ENCODE results near the gene GINS3. TPM values are rescaled to one million over a fixed set of nuclear protein-coding genes. Genes with fewer than 3 reads are reported as not detected.

GINS3 gene
- total and polyA plus RNA-seq, 2 experiments from 2014 or later = 8.8 to 17.8 TPM

DNA sequence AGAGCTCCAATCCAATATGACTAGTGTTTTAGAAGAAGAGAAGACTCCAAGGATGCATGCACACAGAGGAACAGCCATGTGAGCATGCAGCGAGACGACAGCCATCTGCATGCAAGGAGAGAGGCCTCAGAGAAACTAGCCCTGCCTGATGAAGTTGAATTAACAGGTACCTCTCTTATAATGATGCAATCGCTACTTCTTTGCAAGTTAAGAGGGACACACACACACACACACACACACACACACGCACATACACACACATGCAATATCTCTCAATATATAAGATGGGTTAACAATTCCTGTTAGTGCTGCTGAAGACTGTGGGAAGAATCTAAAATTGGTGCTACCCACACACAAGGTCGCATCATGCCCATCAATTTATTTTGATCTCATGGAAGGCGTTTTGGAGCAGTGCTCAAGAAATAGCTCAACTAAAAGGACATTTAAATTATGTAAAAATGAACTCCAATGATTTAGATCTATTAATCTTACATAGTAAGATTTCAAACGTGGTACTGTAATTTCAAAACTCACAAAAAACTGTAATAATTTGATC is 7.0 kb upstream of the GINS3 start (continued):
- TF ChIP-seq, protein P1, sequence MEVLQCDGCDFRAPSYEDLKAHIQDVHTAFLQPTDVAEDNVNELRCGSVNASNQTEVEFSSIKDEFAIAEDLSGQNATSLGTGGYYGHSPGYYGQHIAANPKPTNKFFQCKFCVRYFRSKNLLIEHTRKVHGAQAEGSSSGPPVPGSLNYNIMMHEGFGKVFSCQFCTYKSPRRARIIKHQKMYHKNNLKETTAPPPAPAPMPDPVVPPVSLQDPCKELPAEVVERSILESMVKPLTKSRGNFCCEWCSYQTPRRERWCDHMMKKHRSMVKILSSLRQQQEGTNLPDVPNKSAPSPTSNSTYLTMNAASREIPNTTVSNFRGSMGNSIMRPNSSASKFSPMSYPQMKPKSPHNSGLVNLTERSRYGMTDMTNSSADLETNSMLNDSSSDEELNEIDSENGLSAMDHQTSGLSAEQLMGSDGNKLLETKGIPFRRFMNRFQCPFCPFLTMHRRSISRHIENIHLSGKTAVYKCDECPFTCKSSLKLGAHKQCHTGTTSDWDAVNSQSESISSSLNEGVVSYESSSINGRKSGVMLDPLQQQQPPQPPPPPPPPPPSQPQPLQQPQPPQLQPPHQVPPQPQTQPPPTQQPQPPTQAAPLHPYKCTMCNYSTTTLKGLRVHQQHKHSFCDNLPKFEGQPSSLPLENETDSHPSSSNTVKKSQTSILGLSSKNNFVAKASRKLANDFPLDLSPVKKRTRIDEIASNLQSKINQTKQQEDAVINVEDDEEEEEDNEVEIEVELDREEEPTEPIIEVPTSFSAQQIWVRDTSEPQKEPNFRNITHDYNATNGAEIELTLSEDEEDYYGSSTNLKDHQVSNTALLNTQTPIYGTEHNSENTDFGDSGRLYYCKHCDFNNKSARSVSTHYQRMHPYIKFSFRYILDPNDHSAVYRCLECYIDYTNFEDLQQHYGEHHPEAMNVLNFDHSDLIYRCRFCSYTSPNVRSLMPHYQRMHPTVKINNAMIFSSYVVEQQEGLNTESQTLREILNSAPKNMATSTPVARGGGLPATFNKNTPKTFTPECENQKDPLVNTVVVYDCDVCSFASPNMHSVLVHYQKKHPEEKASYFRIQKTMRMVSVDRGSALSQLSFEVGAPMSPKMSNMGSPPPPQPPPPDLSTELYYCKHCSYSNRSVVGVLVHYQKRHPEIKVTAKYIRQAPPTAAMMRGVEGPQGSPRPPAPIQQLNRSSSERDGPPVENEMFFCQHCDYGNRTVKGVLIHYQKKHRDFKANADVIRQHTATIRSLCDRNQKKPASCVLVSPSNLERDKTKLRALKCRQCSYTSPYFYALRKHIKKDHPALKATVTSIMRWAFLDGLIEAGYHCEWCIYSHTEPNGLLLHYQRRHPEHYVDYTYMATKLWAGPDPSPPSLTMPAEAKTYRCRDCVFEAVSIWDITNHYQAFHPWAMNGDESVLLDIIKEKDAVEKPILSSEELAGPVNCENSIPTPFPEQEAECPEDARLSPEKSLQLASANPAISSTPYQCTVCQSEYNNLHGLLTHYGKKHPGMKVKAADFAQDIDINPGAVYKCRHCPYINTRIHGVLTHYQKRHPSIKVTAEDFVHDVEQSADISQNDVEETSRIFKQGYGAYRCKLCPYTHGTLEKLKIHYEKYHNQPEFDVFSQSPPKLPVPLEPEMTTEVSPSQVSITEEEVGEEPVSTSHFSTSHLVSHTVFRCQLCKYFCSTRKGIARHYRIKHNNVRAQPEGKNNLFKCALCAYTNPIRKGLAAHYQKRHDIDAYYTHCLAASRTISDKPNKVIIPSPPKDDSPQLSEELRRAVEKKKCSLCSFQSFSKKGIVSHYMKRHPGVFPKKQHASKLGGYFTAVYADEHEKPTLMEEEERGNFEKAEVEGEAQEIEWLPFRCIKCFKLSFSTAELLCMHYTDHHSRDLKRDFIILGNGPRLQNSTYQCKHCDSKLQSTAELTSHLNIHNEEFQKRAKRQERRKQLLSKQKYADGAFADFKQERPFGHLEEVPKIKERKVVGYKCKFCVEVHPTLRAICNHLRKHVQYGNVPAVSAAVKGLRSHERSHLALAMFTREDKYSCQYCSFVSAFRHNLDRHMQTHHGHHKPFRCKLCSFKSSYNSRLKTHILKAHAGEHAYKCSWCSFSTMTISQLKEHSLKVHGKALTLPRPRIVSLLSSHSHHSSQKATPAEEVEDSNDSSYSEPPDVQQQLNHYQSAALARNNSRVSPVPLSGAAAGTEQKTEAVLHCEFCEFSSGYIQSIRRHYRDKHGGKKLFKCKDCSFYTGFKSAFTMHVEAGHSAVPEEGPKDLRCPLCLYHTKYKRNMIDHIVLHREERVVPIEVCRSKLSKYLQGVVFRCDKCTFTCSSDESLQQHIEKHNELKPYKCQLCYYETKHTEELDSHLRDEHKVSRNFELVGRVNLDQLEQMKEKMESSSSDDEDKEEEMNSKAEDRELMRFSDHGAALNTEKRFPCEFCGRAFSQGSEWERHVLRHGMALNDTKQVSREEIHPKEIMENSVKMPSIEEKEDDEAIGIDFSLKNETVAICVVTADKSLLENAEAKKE (CRISPR knock-in tag; IDR thresholded peaks at IDR 0.05) = no peak
- TF ChIP-seq ZNF114 (CRISPR knock-in tag; IDR thresholded peaks at IDR 0.05) (no peak), CREB1 (CRISPR knock-in tag; IDR thresholded peaks at IDR 0.05; ENCODE audit: low read depth) (no peak), EZH2phosphoT487 (IDR thresholded peaks at IDR 0.05; ENCODE audit: unreplicated experiment) (no peak), ZNF331 (CRISPR knock-in tag; IDR thresholded peaks at IDR 0.05; ENCODE audit: low read depth) (no peak)
- TF ChIP-seq, protein P2, sequence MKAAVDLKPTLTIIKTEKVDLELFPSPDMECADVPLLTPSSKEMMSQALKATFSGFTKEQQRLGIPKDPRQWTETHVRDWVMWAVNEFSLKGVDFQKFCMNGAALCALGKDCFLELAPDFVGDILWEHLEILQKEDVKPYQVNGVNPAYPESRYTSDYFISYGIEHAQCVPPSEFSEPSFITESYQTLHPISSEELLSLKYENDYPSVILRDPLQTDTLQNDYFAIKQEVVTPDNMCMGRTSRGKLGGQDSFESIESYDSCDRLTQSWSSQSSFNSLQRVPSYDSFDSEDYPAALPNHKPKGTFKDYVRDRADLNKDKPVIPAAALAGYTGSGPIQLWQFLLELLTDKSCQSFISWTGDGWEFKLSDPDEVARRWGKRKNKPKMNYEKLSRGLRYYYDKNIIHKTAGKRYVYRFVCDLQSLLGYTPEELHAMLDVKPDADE (IDR thresholded peaks at IDR 0.05) = no peak
- TF ChIP-seq, protein P3, sequence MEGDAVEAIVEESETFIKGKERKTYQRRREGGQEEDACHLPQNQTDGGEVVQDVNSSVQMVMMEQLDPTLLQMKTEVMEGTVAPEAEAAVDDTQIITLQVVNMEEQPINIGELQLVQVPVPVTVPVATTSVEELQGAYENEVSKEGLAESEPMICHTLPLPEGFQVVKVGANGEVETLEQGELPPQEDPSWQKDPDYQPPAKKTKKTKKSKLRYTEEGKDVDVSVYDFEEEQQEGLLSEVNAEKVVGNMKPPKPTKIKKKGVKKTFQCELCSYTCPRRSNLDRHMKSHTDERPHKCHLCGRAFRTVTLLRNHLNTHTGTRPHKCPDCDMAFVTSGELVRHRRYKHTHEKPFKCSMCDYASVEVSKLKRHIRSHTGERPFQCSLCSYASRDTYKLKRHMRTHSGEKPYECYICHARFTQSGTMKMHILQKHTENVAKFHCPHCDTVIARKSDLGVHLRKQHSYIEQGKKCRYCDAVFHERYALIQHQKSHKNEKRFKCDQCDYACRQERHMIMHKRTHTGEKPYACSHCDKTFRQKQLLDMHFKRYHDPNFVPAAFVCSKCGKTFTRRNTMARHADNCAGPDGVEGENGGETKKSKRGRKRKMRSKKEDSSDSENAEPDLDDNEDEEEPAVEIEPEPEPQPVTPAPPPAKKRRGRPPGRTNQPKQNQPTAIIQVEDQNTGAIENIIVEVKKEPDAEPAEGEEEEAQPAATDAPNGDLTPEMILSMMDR (conservative IDR thresholded peaks at IDR 0.05; ENCODE audit: low read depth in 2 of 2) = no peak

Data from GM23338 (cell line).